Cardiac fibroblast (primary cell): ENCODE results near the gene RNF20.

ENCODE experiments used
- DNase-seq, 2 donors: peaks; one replicate each; pipeline versions ENCODE4 v3.0.0 to v3.0.0-alpha.2; 2010; ENCODE audit warnings: low read depth in 2 of 2
- H3K4me3 ChIP-seq, 2 donors: replicated peaks in 1 of 2; 1 replicate in 1 of 2; 2 replicates in 1 of 2; pipeline ENCODE4 v1.5.1; 2011; ENCODE audit warnings: low read depth in 2 of 2, low read length in 2 of 2, mild to moderate bottlenecking in 2 of 2, moderate library complexity in 1 of 2
- TF ChIP-seq, protein P1 (sequence below): IDR thresholded peaks from one replicate; pipeline ENCODE4 v1.5.1; 2011; ENCODE audit warnings: low read depth, mild to moderate bottlenecking, low read length, inconsistent platforms

Gene RNF20

GRCh38 chr9:101495810-101496209, 37.8 kb upstream of the RNF20 start:
- TF ChIP-seq, protein P1, sequence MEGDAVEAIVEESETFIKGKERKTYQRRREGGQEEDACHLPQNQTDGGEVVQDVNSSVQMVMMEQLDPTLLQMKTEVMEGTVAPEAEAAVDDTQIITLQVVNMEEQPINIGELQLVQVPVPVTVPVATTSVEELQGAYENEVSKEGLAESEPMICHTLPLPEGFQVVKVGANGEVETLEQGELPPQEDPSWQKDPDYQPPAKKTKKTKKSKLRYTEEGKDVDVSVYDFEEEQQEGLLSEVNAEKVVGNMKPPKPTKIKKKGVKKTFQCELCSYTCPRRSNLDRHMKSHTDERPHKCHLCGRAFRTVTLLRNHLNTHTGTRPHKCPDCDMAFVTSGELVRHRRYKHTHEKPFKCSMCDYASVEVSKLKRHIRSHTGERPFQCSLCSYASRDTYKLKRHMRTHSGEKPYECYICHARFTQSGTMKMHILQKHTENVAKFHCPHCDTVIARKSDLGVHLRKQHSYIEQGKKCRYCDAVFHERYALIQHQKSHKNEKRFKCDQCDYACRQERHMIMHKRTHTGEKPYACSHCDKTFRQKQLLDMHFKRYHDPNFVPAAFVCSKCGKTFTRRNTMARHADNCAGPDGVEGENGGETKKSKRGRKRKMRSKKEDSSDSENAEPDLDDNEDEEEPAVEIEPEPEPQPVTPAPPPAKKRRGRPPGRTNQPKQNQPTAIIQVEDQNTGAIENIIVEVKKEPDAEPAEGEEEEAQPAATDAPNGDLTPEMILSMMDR: no peak
- no peak overlapping the region for H3K4me3 ChIP-seq
- DNase-seq: peak in 1 of 2 donors; percentile 36

DNA sequence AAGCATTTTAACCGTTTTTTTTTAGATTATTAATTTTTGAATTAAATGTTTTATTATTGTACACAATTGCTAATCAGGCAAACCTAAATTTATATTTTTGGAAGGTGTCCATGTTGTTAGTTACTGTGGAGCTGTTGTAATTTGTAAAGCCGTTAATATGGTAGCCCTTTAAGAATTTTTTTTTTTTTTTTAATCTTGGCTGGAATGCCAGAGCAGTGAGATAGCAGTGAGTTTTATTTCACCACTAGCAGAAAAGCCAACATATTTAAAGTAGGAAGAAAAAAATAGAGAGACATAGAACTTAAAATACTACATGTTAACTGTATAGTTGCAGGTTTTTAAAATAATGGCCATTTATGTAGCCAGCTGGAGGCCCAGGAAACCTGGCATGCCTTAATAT, 35.3 kb upstream of the RNF20 start:
- no peak overlapping the region for H3K4me3 ChIP-seq
- TF ChIP-seq, protein P1: no peak
- peak in 1 of 2 donors; percentile 4 for DNase-seq

GRCh38 chr9:101504188-101504587, 29.5 kb upstream of the RNF20 start:
- no peak for DNase-seq
- TF ChIP-seq, protein P1: no peak
- H3K4me3 ChIP-seq: no peak overlapping the region

GRCh38 chr9:101508211-101508610, 25.4 kb upstream of the RNF20 start:
- TF ChIP-seq, protein P1: no peak
- peak in 1 of 2 donors; percentile 48 for DNase-seq
- no peak overlapping the region for H3K4me3 ChIP-seq

GRCh38 chr9:101509572-101509971, 24.1 kb upstream of the RNF20 start:
- TF ChIP-seq, protein P1: no peak
- no peak for DNase-seq
- H3K4me3 ChIP-seq: no peak overlapping the region

DNA sequence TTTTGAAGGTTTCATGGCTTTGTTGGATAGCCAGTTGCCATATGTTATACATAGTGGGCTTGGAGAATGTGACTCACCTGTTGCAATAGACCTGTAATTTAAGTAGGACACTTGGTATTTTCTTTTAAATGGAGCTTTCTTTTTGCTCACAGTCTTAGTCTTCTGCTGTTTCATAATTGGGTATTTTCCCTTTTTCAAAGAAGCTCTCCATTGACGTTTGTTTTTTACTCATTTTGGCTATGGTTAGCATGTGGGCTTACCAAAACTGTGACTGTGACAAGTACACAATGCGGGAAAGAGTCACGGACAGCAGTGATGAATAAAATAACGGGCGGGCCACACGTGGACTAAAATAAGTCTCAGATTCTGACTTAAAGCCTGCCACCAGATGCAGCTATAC, 23.2 kb upstream of the RNF20 start:
- DNase-seq: no peak
- H3K4me3 ChIP-seq: no peak overlapping the region
- TF ChIP-seq, protein P1: no peak

DNA sequence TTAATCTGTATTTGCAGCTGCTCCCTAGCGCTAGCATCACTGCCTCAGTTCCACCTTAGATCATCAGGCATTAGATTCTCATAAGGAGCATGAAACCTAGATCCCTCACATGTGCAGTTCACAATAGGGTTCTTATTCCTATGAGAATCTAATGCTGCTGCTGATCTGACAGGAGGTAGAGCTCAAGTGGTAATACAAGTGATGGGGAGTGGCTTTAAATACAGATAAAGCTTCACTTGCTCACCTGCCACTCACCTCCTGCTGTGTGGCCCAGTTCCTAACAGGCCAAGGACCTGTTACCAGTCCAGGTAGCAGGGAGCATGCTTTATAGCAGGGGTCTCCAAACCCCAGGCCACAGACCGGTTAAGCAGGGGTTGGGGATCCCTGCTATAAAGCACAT, 22.6 kb upstream of the RNF20 start:
- TF ChIP-seq, protein P1: no peak

More for the DNA sequence above, 22.6 kb upstream of the RNF20 start:
- H3K4me3 ChIP-seq: no peak overlapping the region
- DNase-seq: no peak
